Esophagus muscularis mucosa (tissue), 4 donors: ENCODE data around the gene MATCAP1.

Experiments used
- EP300 ChIP-seq: sonication (generic); formaldehyde crosslinking; IDR thresholded peaks from one replicate; pipeline ENCODE4 v1.6.1; 2017; ENCODE audit warnings: antibody characterized with exemption
- POLR2A ChIP-seq: fragments of 450-650 bp; IDR thresholded peaks from one replicate; pipeline ENCODE4 v1.6.1; 2017; ENCODE audit warnings: antibody characterized with exemption, moderate library complexity, mild to moderate bottlenecking, low read depth
- POLR2AphosphoS5 ChIP-seq, 2 donors: sonication (generic); formaldehyde crosslinking; IDR thresholded peaks; one replicate each; pipeline ENCODE4 v1.6.1; 2017; ENCODE audit warnings: antibody characterized with exemption in 2 of 2
- TF ChIP-seq, protein P1 (sequence below), 3 experiments: fragments of 200-600 bp in 2 of 3; fragments of 450-650 bp in 1 of 3; sonication (generic) in 2 of 3; IDR thresholded peaks; one replicate each; pipeline ENCODE4 v1.5.1; 2017 to 2019; ENCODE audit warnings: antibody characterized with exemption in 3 of 3, mild to moderate bottlenecking in 2 of 3, moderate library complexity in 1 of 3

DNA sequence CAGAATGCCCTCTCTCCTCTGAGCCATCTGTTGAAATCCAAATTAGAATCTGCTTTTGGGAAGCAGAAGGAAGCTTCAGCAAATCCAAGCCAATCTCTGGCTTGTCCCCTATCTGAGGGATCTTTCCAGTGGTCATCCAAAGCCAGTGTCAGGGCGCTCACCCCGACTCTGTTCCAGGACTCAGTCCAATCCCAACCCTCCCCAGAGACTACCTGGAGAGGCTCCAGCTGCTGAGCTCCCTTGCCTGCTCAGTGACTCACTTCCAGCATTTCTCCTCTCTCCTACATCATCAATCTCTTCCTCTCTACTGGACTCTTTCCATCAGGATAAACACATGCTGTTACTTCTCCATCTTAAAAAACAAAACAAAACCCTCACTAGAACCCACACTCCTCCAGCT lies 2.4 kb downstream of the MATCAP1 start:
- TF ChIP-seq, protein P1, sequence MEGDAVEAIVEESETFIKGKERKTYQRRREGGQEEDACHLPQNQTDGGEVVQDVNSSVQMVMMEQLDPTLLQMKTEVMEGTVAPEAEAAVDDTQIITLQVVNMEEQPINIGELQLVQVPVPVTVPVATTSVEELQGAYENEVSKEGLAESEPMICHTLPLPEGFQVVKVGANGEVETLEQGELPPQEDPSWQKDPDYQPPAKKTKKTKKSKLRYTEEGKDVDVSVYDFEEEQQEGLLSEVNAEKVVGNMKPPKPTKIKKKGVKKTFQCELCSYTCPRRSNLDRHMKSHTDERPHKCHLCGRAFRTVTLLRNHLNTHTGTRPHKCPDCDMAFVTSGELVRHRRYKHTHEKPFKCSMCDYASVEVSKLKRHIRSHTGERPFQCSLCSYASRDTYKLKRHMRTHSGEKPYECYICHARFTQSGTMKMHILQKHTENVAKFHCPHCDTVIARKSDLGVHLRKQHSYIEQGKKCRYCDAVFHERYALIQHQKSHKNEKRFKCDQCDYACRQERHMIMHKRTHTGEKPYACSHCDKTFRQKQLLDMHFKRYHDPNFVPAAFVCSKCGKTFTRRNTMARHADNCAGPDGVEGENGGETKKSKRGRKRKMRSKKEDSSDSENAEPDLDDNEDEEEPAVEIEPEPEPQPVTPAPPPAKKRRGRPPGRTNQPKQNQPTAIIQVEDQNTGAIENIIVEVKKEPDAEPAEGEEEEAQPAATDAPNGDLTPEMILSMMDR (IDR thresholded peaks at IDR 0.05): no peak
- TF ChIP-seq POLR2A (no peak), POLR2AphosphoS5 (IDR thresholded peaks at IDR 0.05) (peak; percentile 26 to 52), EP300 (no peak)
